HCT116 (cell line): ENCODE measurements around the gene DIP2C. TPM values are rescaled to one million over a fixed set of nuclear protein-coding genes. Genes with fewer than 3 reads are reported as not detected.

ENCODE experiments used
- ATAC-seq: fragments of 200-7000 bp; cut with Tn5 transposase; 2 replicates; pipeline ENCODE4 v1.9.1; 2020; ENCODE audit warnings: mild to moderate bottlenecking, moderate library complexity
- BruUV-seq: library from RNA; stranded (reverse); fragments of 400-500 nt; replicated peaks from 2 replicates; lab custom pipeline; 2021; lab: Mats Ljungman, UMichigan
- CTCF ChIA-PET: fragments of 300-600 bp; sonication (Branson Sonifier 250); formaldehyde crosslinking; loops from one replicate; lab custom pipeline; 2021; ENCODE audit warnings: antibody characterized with exemption; lab: Charles Lee
- POLR2A ChIA-PET: fragments of 300-600, 350-600 bp; sonication (Branson Sonifier 250); formaldehyde crosslinking; loops from one replicate; lab custom pipeline; 2021; ENCODE audit warnings: antibody characterized with exemption; lab: Charles Lee
- RAD21 ChIA-PET, 2 experiments: fragments of 300-600 bp; sonication (Branson Sonifier 250); formaldehyde crosslinking; loops; one replicate each; lab custom pipeline; 2023; ENCODE audit warnings: low total read pairs in 2 of 2; ENCODE audit not compliant: uncharacterized antibody in 2 of 2, unreplicated experiment in 2 of 2, low non-redundant PET in 1 of 2; lab: Charles Lee
- DNase-seq: peaks from one replicate; pipeline ENCODE4 v3.0.0-alpha.2; 2010; ENCODE audit warnings: low read depth, low spot score
- H2AFZ ChIP-seq: fragments of 200-600 bp; shearing (Covaris generic), sonication (generic); 2 replicates; pipeline ENCODE4 v1.6.1; 2017; ENCODE audit warnings: low read depth, mixed run types, mixed read lengths, antibody characterized with exemption, low read length; ENCODE audit not compliant: poor library complexity, severe bottlenecking
- H3K27ac ChIP-seq: 2 replicates; pipeline ENCODE4 v1.5.1; 2012; ENCODE audit warnings: low read depth, low read length
- H3K27me3 ChIP-seq: fragments of 200-600 bp; sonication (generic); 2 replicates; pipeline ENCODE4 v1.6.1; 2016; ENCODE audit warnings: mixed run types, low read length, mixed read lengths; ENCODE audit not compliant: insufficient read depth
- H3K36me3 ChIP-seq, 2 experiments: fragments of 200-500 bp in 1 of 2; fragments of 200-600 bp in 1 of 2; sonication (Bioruptor generic) in 1 of 2; sonication (generic) in 1 of 2; 2 replicates each; pipeline versions ENCODE4 v1.5.1 to v1.6.1; 2014 to 2016; ENCODE audit warnings: low read length in 2 of 2, inconsistent platforms in 1 of 2, mixed read lengths in 1 of 2, mixed run types in 1 of 2; ENCODE audit not compliant: insufficient read depth in 2 of 2, control insufficient read depth in 1 of 2
- H3K4me1 ChIP-seq, 2 experiments: fragments of 200-600 bp in 1 of 2; sonication (generic) in 1 of 2; 2 replicates each; pipeline versions ENCODE4 v1.5.1 to v1.6.1; 2012 to 2017; ENCODE audit warnings: low read length in 2 of 2, inconsistent platforms in 1 of 2, mild to moderate bottlenecking in 1 of 2, mixed read lengths in 1 of 2, mixed run types in 1 of 2, moderate library complexity in 1 of 2; ENCODE audit not compliant: insufficient read depth in 2 of 2, control insufficient read depth in 1 of 2
- H3K4me2 ChIP-seq: fragments of 200-600 bp; sonication (generic); 2 replicates; pipeline ENCODE4 v1.6.1; 2017; ENCODE audit warnings: mixed run types, low read length, mixed read lengths
- H3K4me3 ChIP-seq, 2 experiments: fragments of 200-600 bp in 1 of 2; sonication (generic) in 1 of 2; replicated peaks in 1 of 2; 2 replicates each; pipeline ENCODE4 v1.5.1; 2011 to 2016; ENCODE audit warnings: low read length in 2 of 2, control low read depth in 1 of 2, low read depth in 1 of 2, mild to moderate bottlenecking in 1 of 2, mixed read lengths in 1 of 2, mixed run types in 1 of 2
- H3K79me2 ChIP-seq: fragments of 200-600 bp; sonication (generic); 2 replicates; pipeline ENCODE4 v1.6.1; 2017; ENCODE audit warnings: mild to moderate bottlenecking, mixed run types, low read length, moderate library complexity, mixed read lengths; ENCODE audit not compliant: insufficient read depth
- H3K9ac ChIP-seq: fragments of 200-600 bp; sonication (generic); 2 replicates; pipeline ENCODE4 v1.6.1; 2016; ENCODE audit warnings: low read length, mixed read lengths
- H3K9me2 ChIP-seq: fragments of 200-600 bp; sonication (generic), shearing (Covaris generic); 2 replicates; pipeline ENCODE4 v1.6.1; 2017; ENCODE audit warnings: mixed run types, mild to moderate bottlenecking, moderate library complexity; ENCODE audit not compliant: insufficient read depth
- H3K9me3 ChIP-seq, 2 experiments: fragments of 200-500 bp in 1 of 2; fragments of 200-600 bp in 1 of 2; sonication (Bioruptor generic) in 1 of 2; sonication (generic) in 1 of 2; 2 replicates each; pipeline ENCODE4 v1.6.1; 2014 to 2017; ENCODE audit warnings: low read length in 2 of 2, mixed read lengths in 2 of 2, inconsistent platforms in 1 of 2, low read depth in 1 of 2, mild to moderate bottlenecking in 1 of 2, mixed run types in 1 of 2, moderate library complexity in 1 of 2; ENCODE audit not compliant: control insufficient read depth in 1 of 2, insufficient read depth in 1 of 2
- H4K20me1 ChIP-seq: fragments of 200-600 bp; sonication (generic), shearing (Covaris generic); 2 replicates; pipeline ENCODE4 v1.6.1; 2017; ENCODE audit warnings: mixed run types, mild to moderate bottlenecking, moderate library complexity; ENCODE audit not compliant: insufficient read depth
- ATF3 ChIP-seq: IDR thresholded peaks from 2 replicates; pipeline ENCODE4 v1.6.1; 2012
- CTCF ChIP-seq, 3 experiments: fragments of 200-600 bp in 1 of 3; sonication (generic) in 1 of 3; IDR thresholded peaks in 2 of 3; conservative IDR thresholded peaks in 1 of 3; 2 replicates each; pipeline ENCODE4 v1.5.1; 2012 to 2017; ENCODE audit warnings: low read depth in 2 of 3, low read length in 2 of 3, antibody characterized with exemption in 1 of 3, borderline replicate concordance in 1 of 3, control low read depth in 1 of 3, mild to moderate bottlenecking in 1 of 3, mixed read lengths in 1 of 3, mixed run types in 1 of 3, moderate library complexity in 1 of 3; ENCODE audit not compliant: insufficient read depth in 1 of 3
- EGR1 ChIP-seq: IDR thresholded peaks from 2 replicates; pipeline ENCODE4 v1.6.1; 2012; ENCODE audit warnings: low read depth
- ELF1 ChIP-seq: IDR thresholded peaks from 2 replicates; pipeline ENCODE4 v1.6.1; 2012; ENCODE audit warnings: low read depth, borderline replicate concordance
- EZH2 ChIP-seq: fragments of 200-600 bp; sonication (generic); IDR thresholded peaks from 2 replicates; pipeline ENCODE4 v1.6.1; 2017; ENCODE audit warnings: antibody characterized with exemption, mixed run types
- JUND ChIP-seq: IDR thresholded peaks from 2 replicates; pipeline ENCODE4 v1.6.1; 2012
- MAX ChIP-seq: IDR thresholded peaks from 2 replicates; pipeline ENCODE4 v1.6.1; 2012
- POLR2A ChIP-seq: IDR thresholded peaks from 2 replicates; pipeline ENCODE4 v1.7.0; 2011; ENCODE audit warnings: borderline replicate concordance; ENCODE audit not compliant: insufficient read depth, insufficient read length; ENCODE audit errors: extremely low read depth
- POLR2AphosphoS5 ChIP-seq: IDR thresholded peaks from 2 replicates; pipeline ENCODE4 v1.6.1; 2011; ENCODE audit warnings: mild to moderate bottlenecking, low read depth, low read length, moderate library complexity
- REST ChIP-seq: IDR thresholded peaks from 2 replicates; pipeline ENCODE4 v1.6.1; 2012; ENCODE audit warnings: low read depth
- SIN3A ChIP-seq: IDR thresholded peaks from 2 replicates; pipeline ENCODE4 v1.6.1; 2012; ENCODE audit warnings: low read depth
- SRF ChIP-seq: IDR thresholded peaks from 2 replicates; pipeline ENCODE4 v1.6.1; 2012; ENCODE audit warnings: low read depth
- YY1 ChIP-seq: IDR thresholded peaks from 2 replicates; pipeline ENCODE4 v1.6.1; 2011; ENCODE audit warnings: low read length, low read depth, moderate library complexity, mild to moderate bottlenecking; ENCODE audit not compliant: insufficient replicate concordance; ENCODE audit errors: extremely low read depth
- ZBTB33 ChIP-seq: IDR thresholded peaks from 2 replicates; pipeline ENCODE4 v1.6.1; 2011; ENCODE audit warnings: mild to moderate bottlenecking, low read length, moderate library complexity; ENCODE audit not compliant: insufficient replicate concordance; ENCODE audit errors: extremely low read depth
- ZNF274 ChIP-seq: fragments of 200-500 bp; sonication (Bioruptor generic); IDR thresholded peaks from 2 replicates; pipeline ENCODE4 v1.6.1; 2014; ENCODE audit warnings: mild to moderate bottlenecking, low read depth, low read length, inconsistent platforms
- intact Hi-C: fragments of 100-400 bp; cut with micrococcal nuclease; formaldehyde crosslinking; loops from 2 replicates; pipeline ENCODE4 v1.10.0; 2022
- total RNA-seq: library from RNA; stranded (reverse); gene quantifications from one replicate; pipeline ENCODE4 v1.2.1, GENCODE V29; 2021; ENCODE audit not compliant: unreplicated experiment

The DIP2C gene
- total RNA-seq, 1 experiment from 2014 or later: 15.4 TPM

GRCh38 chr10:283916-284356 is 405.5 kb downstream of the DIP2C start:
- Histone ChIP-seq H4K20me1 (no peaks in the 10 kb centered on the region), H3K9me3 (no peaks in the 10 kb centered on the region), H2AFZ (no peak overlapping the region), H3K79me2 (no peaks in the 10 kb centered on the region), H3K4me2 (no peak overlapping the region), H3K4me1 (peaks cover 0 to 12% of the 10 kb centered on the region in 2 experiments; a peak in 2 of 4 replicates), H3K9ac (no peak overlapping the region), H3K4me3 (no peak overlapping the region), H3K36me3 (peaks cover 0 to 3% of the 10 kb centered on the region in 2 experiments; a peak in 1 of 4 replicates), H3K27ac (no peak overlapping the region), H3K9me2 (no peaks in the 10 kb centered on the region), H3K27me3 (no peaks in the 10 kb centered on the region)
- RAD21 ChIA-PET: no interaction called here
- DNase-seq (no peak), ATAC-seq (no peak)
- CTCF ChIA-PET: no interaction called here
- POLR2A ChIA-PET: no interaction called here
- intact Hi-C loops: no loop called here
- TF ChIP-seq JUND (no peak), YY1 (no peak), SIN3A (no peak), POLR2AphosphoS5 (no peak), SRF (no peak), ZNF274 (no peak), ATF3 (no peak), REST (no peak), EGR1 (no peak), ELF1 (no peak), ZBTB33 (no peak), CTCF (IDR thresholded peaks at IDR 0.05 in 2 of 3, conservative IDR thresholded peaks at IDR 0.05 in 1 of 3; ENCODE audit: borderline replicate concordance in 1 of 3, insufficient read depth in 1 of 3, low read depth in 2 of 3, low read length in 2 of 3) (no peak), MAX (no peak), POLR2A (no peak), EZH2 (no peak)
- no TSS peak for BruUV-seq
